H1 (cell line): Measurements from ENCODE around the gene MAN1C1. TPM values are rescaled to one million over a fixed set of nuclear protein-coding genes. Genes with fewer than 3 reads are reported as not detected.

Experiments used
- CTCF ChIA-PET: fragments of 300-600 bp; sonication (Branson Sonifier 250); formaldehyde crosslinking; loops from one replicate; lab custom pipeline; 2021; ENCODE audit not compliant: partially characterized antibody; lab: Charles Lee
- POLR2A ChIA-PET: fragments of 300-600 bp; sonication (Branson Sonifier 250); formaldehyde crosslinking; loops from one replicate; lab custom pipeline; 2021; ENCODE audit warnings: inconsistent platforms; ENCODE audit not compliant: partially characterized antibody; lab: Charles Lee
- DNase-seq, 2 experiments: peaks; one replicate each; pipeline versions ENCODE4 v3.0.0 to v3.0.0-alpha.2; 2010 to 2022; ENCODE audit warnings: low spot score in 2 of 2, low read depth in 1 of 2, mixed read lengths in 1 of 2
- FAIRE-seq: peaks from 2 replicates; lab custom pipeline; 2011; peaks lifted over from hg19 to GRCh38; lab: Jason Lieb, UNC
- H2AFZ ChIP-seq: 2 replicates; pipeline ENCODE4 v1.8.1; 2012; ENCODE audit warnings: low read length, inconsistent platforms
- H2AK5ac ChIP-seq: 2 replicates; pipeline ENCODE4 v1.6.1; 2013; ENCODE audit warnings: low read depth, low read length
- H2BK120ac ChIP-seq: replicated peaks from 2 replicates; pipeline ENCODE3; 2013; ENCODE audit warnings: low read depth, low read length, inconsistent platforms
- H2BK12ac ChIP-seq: 2 replicates; pipeline ENCODE4 v1.6.1; 2013; ENCODE audit warnings: low read depth, low read length
- H2BK15ac ChIP-seq: 2 replicates; pipeline ENCODE4 v1.6.1; 2013; ENCODE audit warnings: low read length
- H2BK20ac ChIP-seq: 2 replicates; pipeline ENCODE4 v1.6.1; 2013; ENCODE audit warnings: low read length
- H2BK5ac ChIP-seq: 2 replicates; pipeline ENCODE4 v1.6.1; 2013; ENCODE audit warnings: low read depth, low read length
- H3K14ac ChIP-seq: 2 replicates; pipeline ENCODE4 v1.6.1; 2013; ENCODE audit warnings: inconsistent platforms; ENCODE audit not compliant: insufficient read length
- H3K18ac ChIP-seq: 2 replicates; pipeline ENCODE4 v1.6.1; 2013; ENCODE audit warnings: low read length; ENCODE audit errors: extremely low read depth
- H3K23ac ChIP-seq: 2 replicates; pipeline ENCODE4 v1.6.1; 2013; ENCODE audit warnings: inconsistent platforms; ENCODE audit not compliant: insufficient read length
- H3K23me2 ChIP-seq: 2 replicates; pipeline ENCODE4 v1.6.1; 2013; ENCODE audit warnings: low read depth, low read length
- H3K27ac ChIP-seq: 2 replicates; pipeline ENCODE4 v1.6.1; 2011; ENCODE audit warnings: low read depth, low read length, inconsistent platforms
- H3K27me3 ChIP-seq, 4 experiments: replicated peaks in 1 of 4; 1 replicate in 1 of 4; 2 replicates in 3 of 4; pipeline versions ENCODE4 v1.6.1 to v1.8.1; 2011 to 2013; ENCODE audit warnings: low read length in 3 of 4, mild to moderate bottlenecking in 3 of 4, inconsistent platforms in 2 of 4, mixed read lengths in 2 of 4, moderate library complexity in 1 of 4; ENCODE audit not compliant: control insufficient read depth in 3 of 4, insufficient read depth in 3 of 4; ENCODE audit errors: extremely low read depth in 1 of 4
- H3K36me3 ChIP-seq, 4 experiments: 2 replicates each; pipeline versions ENCODE4 v1.6.1 to v1.8.1; 2011 to 2013; ENCODE audit warnings: mild to moderate bottlenecking in 4 of 4, low read length in 3 of 4, moderate library complexity in 2 of 4, control low read depth in 1 of 4, inconsistent platforms in 1 of 4; ENCODE audit not compliant: insufficient read depth in 4 of 4, control insufficient read depth in 2 of 4
- H3K4ac ChIP-seq: replicated peaks from 2 replicates; pipeline ENCODE3; 2013; ENCODE audit warnings: low read length, low read depth, mixed read lengths, inconsistent platforms; ENCODE audit not compliant: insufficient read length
- H3K4me1 ChIP-seq, 4 experiments: replicated peaks in 1 of 4; 1 replicate in 1 of 4; 2 replicates in 3 of 4; pipeline versions ENCODE4 v1.6.1 to v1.8.1; 2011 to 2013; ENCODE audit warnings: low read length in 3 of 4, inconsistent platforms in 2 of 4, mixed read lengths in 1 of 4; ENCODE audit not compliant: insufficient read depth in 4 of 4, control insufficient read depth in 3 of 4
- H3K4me2 ChIP-seq, 2 experiments: 2 replicates each; pipeline versions ENCODE4 v1.6.1 to v1.8.1; 2011 to 2013; ENCODE audit warnings: low read depth in 2 of 2, low read length in 2 of 2, control low read depth in 1 of 2, inconsistent platforms in 1 of 2, mild to moderate bottlenecking in 1 of 2; ENCODE audit not compliant: insufficient read depth in 1 of 2
- H3K4me3 ChIP-seq, 4 experiments: fragments of 200-600, 300-600 bp in 1 of 4; sonication (generic), shearing (Covaris generic), sonication (Bioruptor Twin) in 1 of 4; 2 replicates each; pipeline versions ENCODE4 v1.5.1 to v1.8.1; 2011 to 2016; ENCODE audit warnings: low read length in 4 of 4, low read depth in 3 of 4, control low read depth in 2 of 4, inconsistent platforms in 2 of 4, mild to moderate bottlenecking in 2 of 4, mixed read lengths in 1 of 4, moderate library complexity in 1 of 4; ENCODE audit not compliant: insufficient read depth in 2 of 4; ENCODE audit errors: extremely low read depth in 1 of 4
- H3K56ac ChIP-seq: replicated peaks from 2 replicates; pipeline ENCODE3; 2013; ENCODE audit warnings: low read depth, mild to moderate bottlenecking, mixed read lengths, low read length, inconsistent platforms; ENCODE audit not compliant: insufficient read length
- H3K79me1 ChIP-seq: 2 replicates; pipeline ENCODE4 v1.6.1; 2013; ENCODE audit warnings: low read depth, low read length, control low read depth
- H3K79me2 ChIP-seq, 2 experiments: 2 replicates each; pipeline versions ENCODE4 v1.6.1 to v1.8.1; 2012 to 2013; ENCODE audit warnings: low read length in 2 of 2, mild to moderate bottlenecking in 2 of 2, inconsistent platforms in 1 of 2; ENCODE audit not compliant: insufficient read depth in 2 of 2, control insufficient read depth in 1 of 2
- H3K9ac ChIP-seq, 4 experiments: replicated peaks in 1 of 4; 1 replicate in 1 of 4; 2 replicates in 3 of 4; pipeline versions ENCODE4 v1.6.1 to v1.8.1; 2011 to 2013; ENCODE audit warnings: low read depth in 3 of 4, low read length in 3 of 4, control low read depth in 2 of 4, mild to moderate bottlenecking in 2 of 4, moderate library complexity in 2 of 4, inconsistent platforms in 1 of 4; ENCODE audit errors: extremely low read depth in 1 of 4
- H3K9me3 ChIP-seq, 2 experiments: 2 replicates each; pipeline versions ENCODE4 v1.6.1 to v1.8.1; 2012 to 2013; ENCODE audit warnings: mild to moderate bottlenecking in 2 of 2, moderate library complexity in 2 of 2, control low read depth in 1 of 2, inconsistent platforms in 1 of 2, low read depth in 1 of 2, low read length in 1 of 2, mixed read lengths in 1 of 2; ENCODE audit not compliant: insufficient read depth in 2 of 2
- H4K20me1 ChIP-seq, 2 experiments: replicated peaks in 1 of 2; 2 replicates each; pipeline versions ENCODE3 to v1.8.1; 2011 to 2013; ENCODE audit warnings: inconsistent platforms in 2 of 2, low read length in 2 of 2, mild to moderate bottlenecking in 1 of 2; ENCODE audit not compliant: insufficient read depth in 2 of 2, control insufficient read depth in 1 of 2
- H4K5ac ChIP-seq: 2 replicates; pipeline ENCODE4 v1.6.1; 2013; ENCODE audit warnings: low read length, low read depth, mixed read lengths, inconsistent platforms; ENCODE audit not compliant: insufficient read length
- H4K8ac ChIP-seq: 2 replicates; pipeline ENCODE4 v1.8.0; 2013; ENCODE audit warnings: mild to moderate bottlenecking, moderate library complexity, low read length, inconsistent platforms; ENCODE audit not compliant: insufficient read depth; ENCODE audit errors: extremely low read depth
- H4K91ac ChIP-seq: replicated peaks from 2 replicates; pipeline ENCODE3; 2013; ENCODE audit warnings: low read length, mixed read lengths, inconsistent platforms; ENCODE audit not compliant: insufficient read length
- CHD2 ChIP-seq: IDR thresholded peaks from 2 replicates; pipeline ENCODE4 v1.6.1; 2012; ENCODE audit warnings: low read length, improper control_type of control experiment
- EGR1 ChIP-seq: IDR thresholded peaks from 2 replicates; pipeline ENCODE4 v1.6.1; 2011; ENCODE audit warnings: low read depth, low read length, borderline replicate concordance
- EP300 ChIP-seq, 2 experiments: IDR thresholded peaks; 1 replicate in 1 of 2; 2 replicates in 1 of 2; pipeline ENCODE4 v1.6.1; 2011 to 2012; ENCODE audit warnings: low read depth in 2 of 2, low read length in 2 of 2, mild to moderate bottlenecking in 2 of 2, borderline replicate concordance in 1 of 2, inconsistent platforms in 1 of 2, moderate library complexity in 1 of 2
- MAX ChIP-seq: IDR thresholded peaks from 2 replicates; pipeline ENCODE4 v1.6.1; 2012; ENCODE audit warnings: inconsistent platforms
- RNF2 ChIP-seq: fragments of 200-900, 300-1000 bp; sonication (generic); IDR thresholded peaks from 2 replicates; pipeline ENCODE4 v1.7.1; 2016; ENCODE audit warnings: borderline replicate concordance, low read depth, mild to moderate bottlenecking, antibody characterized with exemption, low read length; ENCODE audit not compliant: poor library complexity, severe bottlenecking; ENCODE audit errors: missing control alignments
- RXRA ChIP-seq: IDR thresholded peaks from 2 replicates; pipeline ENCODE4 v1.6.1; 2011; ENCODE audit warnings: low read depth, mild to moderate bottlenecking, low read length, moderate library complexity; ENCODE audit not compliant: insufficient read depth
- SUZ12 ChIP-seq: fragments of 200-600 bp; sonication (generic); IDR thresholded peaks from 2 replicates; pipeline ENCODE4 v1.6.1; 2012; ENCODE audit warnings: mild to moderate bottlenecking, inconsistent platforms, low read length, moderate library complexity, mixed read lengths
- TBP ChIP-seq: IDR thresholded peaks from 2 replicates; pipeline ENCODE4 v1.6.1; 2011; ENCODE audit warnings: low read depth, low read length, improper control_type of control experiment
- TEAD4 ChIP-seq: IDR thresholded peaks from 2 replicates; pipeline ENCODE4 v1.6.1; 2012; ENCODE audit warnings: low read depth, low read length, inconsistent platforms, mixed read lengths
- WGBS, 2 experiments: shearing (Covaris generic) in 1 of 2; methylation state at CpG; one replicate each; pipeline versions ENCODE4 v1.1.6 to v1.1.7; 2013 to 2015; ENCODE audit warnings: low lambda C conversion rate in 2 of 2, mixed read lengths in 2 of 2, inconsistent platforms in 1 of 2, low coverage in 1 of 2, missing lambda C conversion rate in 1 of 2; ENCODE audit not compliant: insufficient replicate concordance in 2 of 2, insufficient coverage in 1 of 2, insufficient read length in 1 of 2; ENCODE audit errors: extremely low coverage in 1 of 2, missing lambda C conversion rate in 1 of 2; 5-methylcytosine and 5-hydroxymethylcytosine counted together
- polyA plus RNA-seq, 7 experiments: library from polyadenylated mRNA; depleted of rRNA in 3 of 7; stranded (reverse) in 5 of 7; unstranded in 2 of 7; fragments of >200 nt in 5 of 7; fragments of 200-250 nt in 2 of 7; gene quantifications; 1 replicate in 5 of 7; 2 replicates in 1 of 7; 4 replicates in 1 of 7; pipeline versions ENCODE4 v1.2.1 to v1.2.3, GENCODE V29; 2011 to 2013; ENCODE audit warnings: missing spikeins in 2 of 7, mixed read lengths in 2 of 7
- total RNA-seq: library from RNA; stranded (reverse); fragmentation: NEBNext Ultra II Directional; extraction: Animal tissue kit (Norgen Biotek cat#: 25700); gene quantifications from 2 replicates; pipeline ENCODE4 v1.2.1, GENCODE V29; 2021
- TF ChIP-seq, protein P1 (sequence below), 3 experiments: IDR thresholded peaks; 1 replicate in 2 of 3; 2 replicates in 1 of 3; pipeline versions ENCODE4 v1.5.1 to v1.6.1; 2011; ENCODE audit warnings: low read length in 3 of 3, mild to moderate bottlenecking in 3 of 3, inconsistent platforms in 2 of 3, low read depth in 1 of 3, moderate library complexity in 1 of 3; ENCODE audit not compliant: insufficient read depth in 1 of 3; ENCODE audit errors: control extremely low read depth in 1 of 3

The MAN1C1 gene
- total and polyA plus RNA-seq, 2 of the 8 experiments (the other 6 are each of a cell fraction or from before 2014, with no cell fraction given), result 7.8 to 15.2 TPM

DNA sequence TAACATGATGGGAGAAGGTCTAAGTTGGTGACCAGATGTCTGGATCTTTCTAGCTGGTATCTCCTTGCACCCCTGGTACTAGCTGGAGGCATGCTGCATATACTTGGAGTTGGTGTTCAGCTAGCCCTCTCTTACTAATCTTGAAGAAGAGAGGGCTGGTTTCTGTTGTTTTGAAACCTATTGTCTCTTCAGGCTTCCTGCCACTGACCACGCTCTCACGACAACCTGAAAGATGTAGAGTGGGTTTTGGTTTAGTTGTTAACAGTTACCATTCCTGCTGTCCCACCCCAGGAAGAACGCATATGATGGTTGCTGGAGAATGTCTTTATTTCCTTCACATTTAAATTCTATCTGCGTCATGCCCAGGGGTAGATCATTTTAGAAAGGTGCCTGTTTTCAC, 3.6 kb downstream of the MAN1C1 start:
- H4K20me1 ChIP-seq, result peaks cover 0 to 2% of the 10 kb centered on the region in 2 experiments
- H4K8ac ChIP-seq, result no peak overlapping the region
- H4K91ac ChIP-seq, result no peak overlapping the region
- no peak overlapping the region for H2BK20ac ChIP-seq
- no peak overlapping the region for H4K5ac ChIP-seq
- TF ChIP-seq EGR1, result no peak
- no peak for TF ChIP-seq TEAD4
- TF ChIP-seq RNF2, result no peak
- TF ChIP-seq, protein P1, sequence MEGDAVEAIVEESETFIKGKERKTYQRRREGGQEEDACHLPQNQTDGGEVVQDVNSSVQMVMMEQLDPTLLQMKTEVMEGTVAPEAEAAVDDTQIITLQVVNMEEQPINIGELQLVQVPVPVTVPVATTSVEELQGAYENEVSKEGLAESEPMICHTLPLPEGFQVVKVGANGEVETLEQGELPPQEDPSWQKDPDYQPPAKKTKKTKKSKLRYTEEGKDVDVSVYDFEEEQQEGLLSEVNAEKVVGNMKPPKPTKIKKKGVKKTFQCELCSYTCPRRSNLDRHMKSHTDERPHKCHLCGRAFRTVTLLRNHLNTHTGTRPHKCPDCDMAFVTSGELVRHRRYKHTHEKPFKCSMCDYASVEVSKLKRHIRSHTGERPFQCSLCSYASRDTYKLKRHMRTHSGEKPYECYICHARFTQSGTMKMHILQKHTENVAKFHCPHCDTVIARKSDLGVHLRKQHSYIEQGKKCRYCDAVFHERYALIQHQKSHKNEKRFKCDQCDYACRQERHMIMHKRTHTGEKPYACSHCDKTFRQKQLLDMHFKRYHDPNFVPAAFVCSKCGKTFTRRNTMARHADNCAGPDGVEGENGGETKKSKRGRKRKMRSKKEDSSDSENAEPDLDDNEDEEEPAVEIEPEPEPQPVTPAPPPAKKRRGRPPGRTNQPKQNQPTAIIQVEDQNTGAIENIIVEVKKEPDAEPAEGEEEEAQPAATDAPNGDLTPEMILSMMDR (IDR thresholded peaks at IDR 0.05; ENCODE audit: control extremely low read depth in 1 of 3, insufficient read depth in 1 of 3, low read depth in 1 of 3, low read length in 3 of 3), result no peak
- no peak for TF ChIP-seq EP300 (IDR thresholded peaks at IDR 0.05; ENCODE audit: borderline replicate concordance in 1 of 2, low read depth in 2 of 2, low read length in 2 of 2)
- no peak for TF ChIP-seq TBP
- no peak for TF ChIP-seq CHD2
- no peak for TF ChIP-seq MAX
- no peak for TF ChIP-seq SUZ12
- TF ChIP-seq RXRA, result no peak
- H2BK120ac ChIP-seq, result no peak overlapping the region
- H3K27ac ChIP-seq, result no peak overlapping the region
- CTCF ChIA-PET, result interaction anchor here (1.1 to 7.1 kb wide), 14 partner anchors 19 to 178 kb away, joined by 3 to 53 read pairs (median 10); no protein-coding TSS in a partner anchor
- no peak overlapping the region for H2BK12ac ChIP-seq
- no peak overlapping the region for H3K14ac ChIP-seq
- no peaks in the 10 kb centered on the region for H3K9me3 ChIP-seq
- peaks cover 11% of the 10 kb centered on the region; the same call in 1 of the 2 replicates for H3K23me2 ChIP-seq
- H2AK5ac ChIP-seq, result no peak overlapping the region
- no peak overlapping the region for H2BK15ac ChIP-seq
- FAIRE-seq, result no peak
- no peak overlapping the region for H3K23ac ChIP-seq
- no peak overlapping the region; a peak in 1 of 4 replicates for H3K4me2 ChIP-seq
- H2BK5ac ChIP-seq, result no peak overlapping the region
- no peaks in the 10 kb centered on the region for H3K79me2 ChIP-seq
- H3K56ac ChIP-seq, result no peak overlapping the region
- H3K36me3 ChIP-seq, result no peaks in the 10 kb centered on the region
- no peak overlapping the region for H3K4me3 ChIP-seq
- H3K4me1 ChIP-seq, result peaks cover 0 to 25% (median 6%) of the 10 kb centered on the region in 4 experiments; a peak in 6 of 7 replicates
- peaks cover 9 to 24% (median 16%) of the 10 kb centered on the region in 4 experiments for H3K27me3 ChIP-seq
- no peak overlapping the region for H3K9ac ChIP-seq
- peak in 1 of 2 experiments; percentile 31 for DNase-seq
- no peak overlapping the region for H3K4ac ChIP-seq
- no peak overlapping the region for H2AFZ ChIP-seq
- POLR2A ChIA-PET, result interaction anchor here (1.3 kb wide), 1 partner anchor 113 kb away, joined by 3 read pairs; no protein-coding TSS in a partner anchor
- H3K79me1 ChIP-seq, result peaks cover 2% of the 10 kb centered on the region; the same call in 1 of the 2 replicates
- 85% methylated on average over 4 of the region's 4 CpGs; no CpG with 5 or more reads in 1 of the 2 experiments for WGBS, 2 experiments
- H3K18ac ChIP-seq, result no peak overlapping the region
